OCI-LY1 (cell line): ENCODE results near the gene LCP2.

Experiments
- H2AFZ ChIP-seq: fragments of 200-600 bp; sonication (generic), shearing (Covaris generic); 2 replicates; pipeline ENCODE4 v1.6.0; 2014; ENCODE audit warnings: antibody characterized with exemption, mild to moderate bottlenecking, low read length
- H3F3A ChIP-seq: fragments of 200-600 bp; sonication (generic), shearing (Covaris generic); 2 replicates; pipeline ENCODE4 v1.6.0; 2014; ENCODE audit warnings: mild to moderate bottlenecking, antibody characterized with exemption, low read length, moderate library complexity; ENCODE audit not compliant: insufficient read depth
- H3K27ac ChIP-seq: fragments of 200-600 bp; sonication (generic); 2 replicates; pipeline ENCODE4 v1.5.1; 2014; ENCODE audit warnings: low read length, mixed run types, mild to moderate bottlenecking, low read depth; ENCODE audit not compliant: poor library complexity, severe bottlenecking
- H3K27me3 ChIP-seq: fragments of 200-600 bp; sonication (generic); 2 replicates; pipeline ENCODE4 v1.6.0; 2014; ENCODE audit warnings: antibody characterized with exemption, mild to moderate bottlenecking, low read length, moderate library complexity; ENCODE audit not compliant: insufficient read depth
- H3K36me3 ChIP-seq: fragments of 200-600 bp; sonication (generic); 2 replicates; pipeline ENCODE4 v1.6.1; 2014; ENCODE audit warnings: mild to moderate bottlenecking, antibody characterized with exemption, low read length, moderate library complexity, mixed read lengths; ENCODE audit not compliant: insufficient read depth
- H3K4me1 ChIP-seq: fragments of 200-600 bp; sonication (generic); 2 replicates; pipeline ENCODE4 v1.5.1; 2014; ENCODE audit warnings: mild to moderate bottlenecking, low read length, moderate library complexity; ENCODE audit not compliant: insufficient read depth, severe bottlenecking
- H3K4me2 ChIP-seq: fragments of 200-600 bp; sonication (generic), shearing (Covaris generic); 2 replicates; pipeline ENCODE4 v1.6.1; 2014; ENCODE audit warnings: low read length
- H3K4me3 ChIP-seq: fragments of 200-600 bp; sonication (generic); 2 replicates; pipeline ENCODE4 v1.5.1; 2014; ENCODE audit warnings: low read length, low read depth, mild to moderate bottlenecking, mixed read lengths; ENCODE audit not compliant: poor library complexity, severe bottlenecking
- H3K79me2 ChIP-seq: fragments of 200-600 bp; shearing (Covaris generic); 2 replicates; pipeline ENCODE4 v1.6.1; 2016; ENCODE audit warnings: mixed run types, low read length, mixed read lengths; ENCODE audit not compliant: insufficient read depth
- H3K9ac ChIP-seq: fragments of 200-600 bp; sonication (generic), shearing (Covaris generic); 2 replicates; pipeline ENCODE4 v1.6.1; 2014; ENCODE audit warnings: mild to moderate bottlenecking, low read length, mixed read lengths
- H3K9me2 ChIP-seq: fragments of 200-600 bp; sonication (generic), shearing (Covaris generic); 2 replicates; pipeline ENCODE4 v1.6.1; 2014; ENCODE audit warnings: low read depth, mild to moderate bottlenecking, low read length, mixed read lengths
- H3K9me3 ChIP-seq: fragments of 200-600 bp; shearing (Covaris generic); 2 replicates; pipeline ENCODE4 v1.6.1; 2014; ENCODE audit warnings: low read length, mixed read lengths
- H4K20me1 ChIP-seq: fragments of 200-600 bp; sonication (generic), shearing (Covaris generic); 2 replicates; pipeline ENCODE4 v1.6.0; 2016; ENCODE audit warnings: mild to moderate bottlenecking, low read length; ENCODE audit not compliant: insufficient read depth
- CTCF ChIP-seq: fragments of 200-600 bp; sonication (generic), shearing (Covaris generic); IDR thresholded peaks from 2 replicates; pipeline ENCODE4 v1.5.1; 2017; ENCODE audit warnings: mild to moderate bottlenecking, antibody characterized with exemption, low read length, moderate library complexity, mixed read lengths
- EZH2 ChIP-seq: fragments of 200-600 bp; sonication (generic), shearing (Covaris generic); IDR thresholded peaks from 2 replicates; pipeline ENCODE4 v1.8.0; 2017; ENCODE audit warnings: borderline replicate concordance, mixed run types, mild to moderate bottlenecking, antibody characterized with exemption, low read length, moderate library complexity, mixed read lengths

The LCP2 gene

GRCh38 chr5:170311511-170312300 is 14.1 kb upstream of the LCP2 start:
- Histone ChIP-seq H3K4me2 (no peak overlapping the region), H3F3A (no peaks in the 10 kb centered on the region), H3K27me3 (no peaks in the 10 kb centered on the region), H3K9ac (no peak overlapping the region), H3K36me3 (no peaks in the 10 kb centered on the region), H2AFZ (no peak overlapping the region), H3K4me1 (no peaks in the 10 kb centered on the region), H3K9me3 (no peaks in the 10 kb centered on the region), H3K27ac (no peak overlapping the region), H3K9me2 (no peaks in the 10 kb centered on the region), H3K4me3 (no peak overlapping the region), H4K20me1 (no peaks in the 10 kb centered on the region), H3K79me2 (no peaks in the 10 kb centered on the region)
- no peak for TF ChIP-seq CTCF
- TF ChIP-seq EZH2: no peak

DNA sequence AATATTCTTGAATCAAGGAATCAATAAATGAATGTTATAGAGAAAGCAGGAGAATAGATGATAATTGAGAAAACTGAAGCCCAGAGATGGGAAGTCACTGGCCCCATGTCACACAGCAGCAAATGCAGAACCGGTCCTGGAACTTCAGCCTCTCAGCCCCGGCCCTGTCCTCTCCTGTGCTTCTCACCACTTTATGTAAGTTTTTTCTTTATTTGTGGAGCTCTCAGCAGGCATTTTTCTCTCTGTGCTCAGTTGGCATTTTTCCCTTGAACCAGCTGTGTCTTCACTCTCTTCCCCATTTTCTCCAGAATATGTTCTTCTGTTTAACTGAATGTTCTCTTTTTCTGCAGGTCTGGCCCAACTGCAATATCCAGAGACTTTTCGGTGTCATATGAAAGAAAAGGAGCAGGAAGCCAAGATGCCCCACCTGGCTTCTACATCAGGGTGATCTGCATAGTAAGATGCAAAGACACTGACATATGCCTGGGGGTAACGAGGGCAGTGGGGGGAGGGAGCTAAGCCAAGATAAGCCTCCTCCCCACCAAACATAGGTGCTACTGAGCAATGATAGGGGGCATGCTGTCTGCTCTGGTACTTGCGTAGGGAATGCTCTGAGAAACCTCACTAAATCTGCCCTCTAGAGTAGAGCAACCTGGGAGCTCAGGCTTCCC is 12.8 kb upstream of the LCP2 start:
- Histone ChIP-seq H2AFZ (no peak overlapping the region), H3K9me2 (no peaks in the 10 kb centered on the region), H3K27me3 (no peaks in the 10 kb centered on the region), H3K79me2 (no peaks in the 10 kb centered on the region), H3K9me3 (no peaks in the 10 kb centered on the region), H3K27ac (no peak overlapping the region), H3K4me3 (no peak overlapping the region), H3K4me2 (no peak overlapping the region), H3K36me3 (no peaks in the 10 kb centered on the region), H3K4me1 (no peaks in the 10 kb centered on the region), H4K20me1 (no peaks in the 10 kb centered on the region), H3F3A (no peaks in the 10 kb centered on the region), H3K9ac (no peak overlapping the region)
- TF ChIP-seq CTCF: no peak
- TF ChIP-seq EZH2: no peak

- H3K9me3 ChIP-seq: no peaks in the 10 kb centered on the region
- H3F3A ChIP-seq: no peaks in the 10 kb centered on the region
- H3K36me3 ChIP-seq: no peaks in the 10 kb centered on the region
- H3K9me2 ChIP-seq: no peaks in the 10 kb centered on the region
- no peaks in the 10 kb centered on the region for H4K20me1 ChIP-seq
- H3K27ac ChIP-seq: no peak overlapping the region
- no peak overlapping the region for H3K9ac ChIP-seq
- H3K27me3 ChIP-seq: no peaks in the 10 kb centered on the region
- no peaks in the 10 kb centered on the region for H3K4me1 ChIP-seq
- H3K4me2 ChIP-seq: no peak overlapping the region
- no peaks in the 10 kb centered on the region for H3K79me2 ChIP-seq
- H3K4me3 ChIP-seq: no peak overlapping the region
- TF ChIP-seq EZH2: no peak
- no peak for TF ChIP-seq CTCF
- H2AFZ ChIP-seq: no peak overlapping the region
These were observed 11.1 kb upstream of the LCP2 start for GRCh38 chr5:170308686-170309085.
